GM19035 (cell line): ENCODE data around the gene GGT7.
"Not testable (repeated sequence)": the region's sequence is repeated elsewhere in the genome, so short reads cannot be mapped to it uniquely, and the experiment has no call there.

Experiments
- ATAC-seq: cut with Tn5 transposase; IDR thresholded peaks from one replicate; pipeline ENCODE4 v1.9.1; 2021; ENCODE audit not compliant: unreplicated experiment

The GGT7 gene

GRCh38 chr20:34872622-34873224, at the start of gene GGT7:
GGT7 (minus strand) TSS chr20:34872856; CDS start chr20:34872815, 41 bp downstream.
- peak; percentile 51 for ATAC-seq

- ATAC-seq = no peak
Measured at GRCh38 chr20:34921436-34921835, 48.8 kb upstream of the GGT7 start.

GRCh38 chr20:34920055-34920454, 47.4 kb upstream of the GGT7 start:
- ATAC-seq = no peak

GRCh38 chr20:34916774-34917354, 44.2 kb upstream of the GGT7 start:
- ATAC-seq = no peak

- no peak for ATAC-seq
Measured at GRCh38 chr20:34915749-34916455, 43.2 kb upstream of the GGT7 start.

- no peak for ATAC-seq
Measured at GRCh38 chr20:34915131-34915530, 42.5 kb upstream of the GGT7 start.

- no peak for ATAC-seq
Measured at GRCh38 chr20:34907616-34908469, 35.2 kb upstream of the GGT7 start.

- ATAC-seq = no peak
Measured at GRCh38 chr20:34904202-34904621, 31.6 kb upstream of the GGT7 start.

GRCh38 chr20:34898731-34899130, 26.1 kb upstream of the GGT7 start:
- not testable (repeated sequence) for ATAC-seq

- not testable (repeated sequence) for ATAC-seq
Measured at GRCh38 chr20:34898129-34898528, 25.5 kb upstream of the GGT7 start.

- no peak for ATAC-seq
Measured at GRCh38 chr20:34896086-34896621, 23.5 kb upstream of the GGT7 start.

- ATAC-seq = no peak
Measured at GRCh38 chr20:34895465-34895864, 22.8 kb upstream of the GGT7 start.

- ATAC-seq = no peak
Measured at GRCh38 chr20:34894723-34895122, 22.1 kb upstream of the GGT7 start.

GRCh38 chr20:34892671-34893070, 20.0 kb upstream of the GGT7 start:
- ATAC-seq = no peak

- no peak for ATAC-seq
Measured at GRCh38 chr20:34891166-34892062, 18.8 kb upstream of the GGT7 start.

- ATAC-seq = no peak
Measured at GRCh38 chr20:34888468-34888867, 15.8 kb upstream of the GGT7 start.

GRCh38 chr20:34887023-34887422, 14.4 kb upstream of the GGT7 start:
- ATAC-seq = no peak

- no peak for ATAC-seq
Measured at GRCh38 chr20:34886122-34886521, 13.5 kb upstream of the GGT7 start.

- ATAC-seq = no peak
Measured at GRCh38 chr20:34884260-34884659, 11.6 kb upstream of the GGT7 start.

- ATAC-seq = no peak
Measured at GRCh38 chr20:34883809-34884208, 11.2 kb upstream of the GGT7 start.
